Measurements from ENCODE around the gene HNRNPA1. TPM values are rescaled to one million over a fixed set of nuclear protein-coding genes. Genes with fewer than 3 reads are reported as not detected.
"Not testable (repeated sequence)": the region's sequence is repeated elsewhere in the genome, so short reads cannot be mapped to it uniquely, and the experiment has no call there.

The HNRNPA1 gene
- 306 TPM for total RNA-seq (2013)
- polyA plus RNA-seq (1,000 to 10,000 TPM in 1 of 3 donors, 100 to 1,000 TPM in 2; 266 to 1,181 (median 308) TPM), polyA minus RNA-seq (61.2 and 100 TPM in 2 replicates), total RNA-seq (97.9 to 444 (median 360) reads per million in 11 experiments)

GRCh38 chr12:54280468-54281260, at the start of gene HNRNPA1:
HNRNPA1 (plus strand) TSS chr12:54280726; CDS start chr12:54280808, 82 bp downstream.
- intact Hi-C loops (cut with micrococcal nuclease), result no loop called here
- Histone ChIP-seq H3K4me2 (replicated peaks; ENCODE audit: extremely low read depth, low read length, poor library complexity, severe bottlenecking) (peak within 1 kb of the TSS; percentile 93), H3K79me2 (ENCODE audit: insufficient read depth, low read length) (peaks cover 90% of the 10 kb centered on the region), H3K27ac (ENCODE audit: low read depth in 1 of 2, low read length in 2 of 2) (peak within 1 kb of the TSS; percentile 89 to 92), H3K36me3 (replicated peaks in 1 of 2; ENCODE audit: control insufficient read depth in 1 of 2, insufficient read depth in 2 of 2, low read length in 2 of 2) (peaks cover 35 to 41% of the 10 kb centered on the region in 2 donors), H3K9ac (ENCODE audit: insufficient read depth, low read length, poor library complexity, severe bottlenecking) (peak within 1 kb of the TSS; percentile 81), H3K4me1 (ENCODE audit: control insufficient read depth in 1 of 2, insufficient read depth in 2 of 2, low read length in 2 of 2) (peaks cover 69 to 78% of the 10 kb centered on the region in 2 donors), H3K27me3 (ENCODE audit: control insufficient read depth in 2 of 2, insufficient read depth in 2 of 2, low read length in 2 of 2) (no peaks in the 10 kb centered on the region), H3K4me3 (replicated peaks in 1 of 3; ENCODE audit: low read depth in 2 of 3, low read length in 3 of 3) (peak within 1 kb of the TSS; percentile 80 to 95 (median 80)), H4K20me1 (ENCODE audit: insufficient read depth, low read length) (peaks cover 51% of the 10 kb centered on the region), H2AFZ (ENCODE audit: insufficient read depth, low read depth, low read length, poor library complexity, severe bottlenecking) (peak within 1 kb of the TSS; percentile 87), H3K9me3 (replicated peaks in 1 of 2; ENCODE audit: control insufficient read depth in 1 of 2, insufficient read depth in 1 of 2, low read length in 2 of 2) (no peaks in the 10 kb centered on the region)
- peaks cover 0 to 1% (median 0%) of the 10 kb centered on the region in 3 donors for H3K27me3 Mint-ChIP-seq (ENCODE audit: low read depth in 3 of 3)
- TF ChIP-seq, protein P1, sequence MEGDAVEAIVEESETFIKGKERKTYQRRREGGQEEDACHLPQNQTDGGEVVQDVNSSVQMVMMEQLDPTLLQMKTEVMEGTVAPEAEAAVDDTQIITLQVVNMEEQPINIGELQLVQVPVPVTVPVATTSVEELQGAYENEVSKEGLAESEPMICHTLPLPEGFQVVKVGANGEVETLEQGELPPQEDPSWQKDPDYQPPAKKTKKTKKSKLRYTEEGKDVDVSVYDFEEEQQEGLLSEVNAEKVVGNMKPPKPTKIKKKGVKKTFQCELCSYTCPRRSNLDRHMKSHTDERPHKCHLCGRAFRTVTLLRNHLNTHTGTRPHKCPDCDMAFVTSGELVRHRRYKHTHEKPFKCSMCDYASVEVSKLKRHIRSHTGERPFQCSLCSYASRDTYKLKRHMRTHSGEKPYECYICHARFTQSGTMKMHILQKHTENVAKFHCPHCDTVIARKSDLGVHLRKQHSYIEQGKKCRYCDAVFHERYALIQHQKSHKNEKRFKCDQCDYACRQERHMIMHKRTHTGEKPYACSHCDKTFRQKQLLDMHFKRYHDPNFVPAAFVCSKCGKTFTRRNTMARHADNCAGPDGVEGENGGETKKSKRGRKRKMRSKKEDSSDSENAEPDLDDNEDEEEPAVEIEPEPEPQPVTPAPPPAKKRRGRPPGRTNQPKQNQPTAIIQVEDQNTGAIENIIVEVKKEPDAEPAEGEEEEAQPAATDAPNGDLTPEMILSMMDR (IDR thresholded peaks at IDR 0.05), result no peak
- peak; percentile 99 to 100 (median 99) for DNase-seq
- no peak within 1 kb of the TSS for H3K4me3 Mint-ChIP-seq
- H3K36me3 Mint-ChIP-seq, result peaks cover 40 to 45% of the 10 kb centered on the region in 2 donors
- no peak within 1 kb of the TSS for H3K27ac Mint-ChIP-seq
- no peaks in the 10 kb centered on the region for H3K9me3 Mint-ChIP-seq
- WGBS (ENCODE audit: insufficient coverage), result 0% methylated on average over 46 of the region's 48 CpGs
- H3K4me1 Mint-ChIP-seq, result peaks cover 52% of the 10 kb centered on the region

DNA sequence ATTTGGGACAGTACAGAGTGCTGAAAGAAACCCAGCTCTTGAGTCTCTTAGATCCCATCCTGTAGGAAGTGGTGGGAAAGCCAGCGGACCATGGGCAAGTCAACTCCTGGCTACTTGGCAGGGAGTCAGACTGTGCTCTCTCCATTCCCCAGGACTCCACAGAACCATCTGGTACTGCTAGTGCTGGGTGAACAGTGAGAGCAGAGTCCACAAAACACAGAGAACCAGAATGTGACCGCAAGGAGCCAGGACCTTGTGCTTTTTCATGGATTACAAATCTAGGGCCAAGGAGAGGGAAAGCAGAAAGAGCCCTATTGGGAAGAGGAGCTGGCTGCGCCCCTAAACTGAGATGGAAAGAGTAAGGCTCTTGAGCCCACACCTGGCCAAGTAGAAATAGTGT, 49.3 kb upstream of the HNRNPA1 start:
- Mint-ChIP-seq H3K4me1 (peaks cover 35% of the 10 kb centered on the region), H3K27ac (peak overlapping the region in 1 of 7 donors; percentile 47), H3K36me3 (peaks cover 22 to 23% of the 10 kb centered on the region in 2 donors)
- H4K20me1 ChIP-seq (ENCODE audit: insufficient read depth, low read length); H3K9me3 ChIP-seq (replicated peaks in 1 of 2; ENCODE audit: control insufficient read depth in 1 of 2, insufficient read depth in 1 of 2, low read length in 2 of 2); H3K4me3 ChIP-seq (replicated peaks in 1 of 3; ENCODE audit: low read depth in 2 of 3, low read length in 3 of 3); DNase-seq; H3K27me3 ChIP-seq (ENCODE audit: control insufficient read depth in 2 of 2, insufficient read depth in 2 of 2, low read length in 2 of 2); H3K9ac ChIP-seq (ENCODE audit: insufficient read depth, low read length, poor library complexity, severe bottlenecking); H3K4me2 ChIP-seq (replicated peaks; ENCODE audit: extremely low read depth, low read length, poor library complexity, severe bottlenecking); H2AFZ ChIP-seq (ENCODE audit: insufficient read depth, low read depth, low read length, poor library complexity, severe bottlenecking); H3K79me2 ChIP-seq (ENCODE audit: insufficient read depth, low read length); H3K4me3 Mint-ChIP-seq; intact Hi-C loops (cut with micrococcal nuclease); H3K27ac ChIP-seq (ENCODE audit: low read depth in 1 of 2, low read length in 2 of 2); H3K27me3 Mint-ChIP-seq (ENCODE audit: low read depth in 3 of 3); H3K9me3 Mint-ChIP-seq: not testable (repeated sequence)
- H3K4me1 ChIP-seq (ENCODE audit: control insufficient read depth in 1 of 2, insufficient read depth in 2 of 2, low read length in 2 of 2), result peaks cover 27 to 34% of the 10 kb centered on the region in 2 donors
- H3K36me3 ChIP-seq (replicated peaks in 1 of 2; ENCODE audit: control insufficient read depth in 1 of 2, insufficient read depth in 2 of 2, low read length in 2 of 2), result peaks cover 0 to 12% of the 10 kb centered on the region in 2 donors
- 100% methylated on average over 2 of the region's 3 CpGs for WGBS (ENCODE audit: insufficient coverage)
